NCI-H2081 (cell line): ENCODE data around the gene HSD17B3.
"Not testable (repeated sequence)": the region's sequence is repeated elsewhere in the genome, so short reads cannot be mapped to it uniquely, and the experiment has no call there.

Experiments
- DNase-seq, 2 experiments: peaks; one replicate each; lab custom pipeline; 2025; lab: John Stamatoyannopoulos, UW

Gene HSD17B3

GRCh38 chr9:96306958-96307357 is 5.0 kb upstream of the HSD17B3 start:
- DNase-seq: not testable (repeated sequence)

GRCh38 chr9:96305171-96305570 is 3.2 kb upstream of the HSD17B3 start:
- DNase-seq: no peak

- DNase-seq: no peak
These were observed 2.3 kb upstream of the HSD17B3 start for GRCh38 chr9:96304230-96304629.

- no peak for DNase-seq
These were observed 2.2 kb downstream of the HSD17B3 start for GRCh38 chr9:96299823-96300222.

- no peak for DNase-seq
These were observed 7.8 kb downstream of the HSD17B3 start for GRCh38 chr9:96294159-96294545.

- DNase-seq: no peak
These were observed 8.3 kb downstream of the HSD17B3 start for GRCh38 chr9:96293498-96294158.

- no peak for DNase-seq
These were observed 12.6 kb downstream of the HSD17B3 start for GRCh38 chr9:96289392-96289791.

GRCh38 chr9:96281641-96282040 is 20.3 kb downstream of the HSD17B3 start:
- DNase-seq: no peak

- no peak for DNase-seq
These were observed 22.0 kb downstream of the HSD17B3 start for GRCh38 chr9:96279932-96280331.

GRCh38 chr9:96274939-96275338 is 27.0 kb downstream of the HSD17B3 start:
- DNase-seq: no peak

GRCh38 chr9:96270236-96270744 is 31.7 kb downstream of the HSD17B3 start:
- DNase-seq: no peak

- no peak for DNase-seq
These were observed 43.0 kb downstream of the HSD17B3 start for GRCh38 chr9:96258967-96259366.

- no peak for DNase-seq
These were observed 45.2 kb downstream of the HSD17B3 start for GRCh38 chr9:96256800-96257199.

GRCh38 chr9:96255698-96256097 is 46.3 kb downstream of the HSD17B3 start:
- DNase-seq: no peak

GRCh38 chr9:96253059-96253696 is 48.8 kb downstream of the HSD17B3 start:
- DNase-seq: no peak

GRCh38 chr9:96251451-96251850 is 50.5 kb downstream of the HSD17B3 start:
- no peak for DNase-seq

GRCh38 chr9:96249746-96250145 is 52.2 kb downstream of the HSD17B3 start:
- DNase-seq: no peak

- no peak for DNase-seq
These were observed 55.7 kb downstream of the HSD17B3 start for GRCh38 chr9:96246267-96246671.

GRCh38 chr9:96245399-96245798 is 56.6 kb downstream of the HSD17B3 start:
- DNase-seq: no peak

- DNase-seq: no peak
These were observed 58.2 kb downstream of the HSD17B3 start for GRCh38 chr9:96243778-96244177.

- DNase-seq: no peak
These were observed 59.2 kb downstream of the HSD17B3 start for GRCh38 chr9:96242811-96243210.

- DNase-seq: no peak
These were observed 60.6 kb downstream of the HSD17B3 start for GRCh38 chr9:96241391-96241809.

- DNase-seq: no peak
These were observed 65.0 kb downstream of the HSD17B3 start for GRCh38 chr9:96236854-96237550.
